SK-N-SH (cell line): ENCODE results near the gene PSMD3. TPM values are rescaled to one million over a fixed set of nuclear protein-coding genes. Genes with fewer than 3 reads are reported as not detected.

Experiments used
- CTCF ChIA-PET: fragments of 300-600, 350-600 bp; formaldehyde crosslinking; extraction: SDS; loops from one replicate; lab custom pipeline; 2021; lab: Yijun Ruan, JAX
- POLR2A ChIA-PET: fragments of 350-600 bp; sonication (Branson Sonifier 250); formaldehyde crosslinking; extraction: SDS; loops from one replicate; lab custom pipeline; 2020; ENCODE audit warnings: antibody characterized with exemption, inconsistent platforms; lab: Yijun Ruan, JAX
- DNase-seq: peaks from one replicate; pipeline ENCODE4 v3.0.0; 2012
- H2AFZ ChIP-seq: fragments of 200-600 bp; sonication (generic); 2 replicates; pipeline ENCODE4 v1.8.1; 2016; ENCODE audit warnings: antibody characterized with exemption, mild to moderate bottlenecking, low read depth
- H3F3A ChIP-seq: fragments of 200-600 bp; sonication (generic); replicated peaks from 2 replicates; pipeline ENCODE3; 2016; ENCODE audit warnings: antibody characterized with exemption, mild to moderate bottlenecking; ENCODE audit not compliant: insufficient read depth
- H3K27ac ChIP-seq, 2 experiments: fragments of 200-500 bp in 1 of 2; fragments of 200-600 bp in 1 of 2; sonication (Bioruptor generic) in 1 of 2; sonication (generic), shearing (Covaris generic) in 1 of 2; 2 replicates each; pipeline versions ENCODE4 v1.5.1 to v1.6.1; 2014 to 2016; ENCODE audit warnings: low read depth in 2 of 2, inconsistent platforms in 1 of 2, low read length in 1 of 2, mild to moderate bottlenecking in 1 of 2, mixed read lengths in 1 of 2
- H3K27me3 ChIP-seq: fragments of 200-600 bp; sonication (generic), shearing (Covaris generic); 2 replicates; pipeline ENCODE4 v1.6.1; 2016; ENCODE audit warnings: mixed run types; ENCODE audit not compliant: insufficient read depth
- H3K36me3 ChIP-seq, 2 experiments: fragments of 200-500 bp in 1 of 2; fragments of 200-600 bp in 1 of 2; sonication (Bioruptor generic) in 1 of 2; sonication (generic) in 1 of 2; replicated peaks in 1 of 2; 2 replicates each; pipeline versions ENCODE3 to v1.5.1; 2014 to 2016; ENCODE audit warnings: low read length in 1 of 2, mild to moderate bottlenecking in 1 of 2; ENCODE audit not compliant: insufficient read depth in 2 of 2, control insufficient read depth in 1 of 2
- H3K4me1 ChIP-seq, 2 experiments: fragments of 200-500 bp in 1 of 2; fragments of 200-600 bp in 1 of 2; sonication (Bioruptor generic) in 1 of 2; sonication (generic), shearing (Covaris generic) in 1 of 2; 2 replicates each; pipeline versions ENCODE4 v1.5.1 to v1.6.1; 2014 to 2016; ENCODE audit warnings: low read depth in 1 of 2, low read length in 1 of 2, mixed run types in 1 of 2; ENCODE audit not compliant: insufficient read depth in 2 of 2, control insufficient read depth in 1 of 2
- H3K4me2 ChIP-seq: fragments of 200-600 bp; sonication (generic), shearing (Covaris generic); 2 replicates; pipeline ENCODE4 v1.6.1; 2017; ENCODE audit warnings: mixed run types
- H3K4me3 ChIP-seq, 2 experiments: fragments of 200-500 bp in 1 of 2; fragments of 200-600 bp in 1 of 2; sonication (Bioruptor generic) in 1 of 2; sonication (generic), shearing (Covaris generic) in 1 of 2; 2 replicates each; pipeline versions ENCODE4 v1.5.1 to v1.8.1; 2014 to 2016; ENCODE audit warnings: low read depth in 2 of 2, inconsistent platforms in 1 of 2, low read length in 1 of 2, mild to moderate bottlenecking in 1 of 2, mixed read lengths in 1 of 2, moderate library complexity in 1 of 2
- H3K79me2 ChIP-seq: fragments of 200-600 bp; sonication (generic); 2 replicates; pipeline ENCODE4 v1.8.1; 2017; ENCODE audit warnings: mild to moderate bottlenecking; ENCODE audit not compliant: insufficient read depth
- H3K9ac ChIP-seq: fragments of 200-600 bp; sonication (generic); 2 replicates; pipeline ENCODE4 v1.6.1; 2017; ENCODE audit warnings: mixed run types
- H3K9me2 ChIP-seq: fragments of 200-600 bp; sonication (generic); 2 replicates; pipeline ENCODE4 v1.6.1; 2017; ENCODE audit warnings: mixed run types
- H3K9me3 ChIP-seq: fragments of 200-600 bp; sonication (generic); 2 replicates; pipeline ENCODE4 v1.6.1; 2017; ENCODE audit warnings: mixed run types, mild to moderate bottlenecking, moderate library complexity
- H4K20me1 ChIP-seq: fragments of 200-600 bp; sonication (generic); 2 replicates; pipeline ENCODE4 v1.6.1; 2017; ENCODE audit warnings: mild to moderate bottlenecking, mixed run types; ENCODE audit not compliant: insufficient read depth
- CHD2 ChIP-seq: fragments of 150-350 bp; IDR thresholded peaks from 2 replicates; pipeline ENCODE4 v1.6.1; 2018; ENCODE audit warnings: low read length; ENCODE audit not compliant: partially characterized antibody
- EP300 ChIP-seq, 2 experiments: IDR thresholded peaks; 2 replicates each; pipeline versions ENCODE4 v1.4.0 to v1.6.1; 2012; ENCODE audit warnings: borderline replicate concordance in 1 of 2, low read depth in 1 of 2, low read length in 1 of 2
- FOSL2 ChIP-seq: IDR thresholded peaks from 2 replicates; pipeline ENCODE4 v1.4.0; 2012; ENCODE audit warnings: low read depth, mild to moderate bottlenecking, moderate library complexity, borderline replicate concordance
- FOXJ3 ChIP-seq: sonication (generic); formaldehyde crosslinking; IDR thresholded peaks from 2 replicates; pipeline ENCODE4 v1.5.1; 2020; ENCODE audit warnings: mild to moderate bottlenecking, missing genetic modification reagents
- FOXM1 ChIP-seq: IDR thresholded peaks from 2 replicates; pipeline ENCODE4 v1.4.0; 2012; ENCODE audit warnings: low read depth, mild to moderate bottlenecking
- GABPA ChIP-seq: IDR thresholded peaks from 2 replicates; pipeline ENCODE4 v1.4.0; 2012; ENCODE audit warnings: low read depth, mild to moderate bottlenecking
- GATA2 ChIP-seq: sonication (generic); formaldehyde crosslinking; IDR thresholded peaks from 2 replicates; pipeline ENCODE4 v1.5.0; 2020; ENCODE audit warnings: mild to moderate bottlenecking, missing genetic modification reagents
- MEF2A ChIP-seq: IDR thresholded peaks from 2 replicates; pipeline ENCODE4 v1.4.0; 2012; ENCODE audit warnings: low read depth, borderline replicate concordance
- MXI1 ChIP-seq: IDR thresholded peaks from 2 replicates; pipeline ENCODE4 v1.6.1; 2012; ENCODE audit warnings: mild to moderate bottlenecking, low read depth, low read length, improper control_type of control experiment
- NRF1 ChIP-seq: IDR thresholded peaks from 2 replicates; pipeline ENCODE4 v1.6.1; 2012; ENCODE audit warnings: low read depth, mild to moderate bottlenecking, low read length
- PBX3 ChIP-seq: IDR thresholded peaks from 2 replicates; pipeline ENCODE4; 2012
- RAD21 ChIP-seq: IDR thresholded peaks from 2 replicates; pipeline ENCODE4 v1.6.1; 2012; ENCODE audit warnings: mild to moderate bottlenecking, low read length
- RCOR1 ChIP-seq: fragments of 150-350 bp; IDR thresholded peaks from 2 replicates; pipeline ENCODE4 v1.6.1; 2017; ENCODE audit warnings: antibody characterized with exemption, low read length
- RFX5 ChIP-seq: IDR thresholded peaks from 2 replicates; pipeline ENCODE4 v1.6.1; 2012; ENCODE audit warnings: mild to moderate bottlenecking, improper control_type of control experiment, low read length
- RXRA ChIP-seq: IDR thresholded peaks from 2 replicates; pipeline ENCODE4 v1.4.0; 2012; ENCODE audit warnings: low read depth, mild to moderate bottlenecking, borderline replicate concordance
- SMC3 ChIP-seq: IDR thresholded peaks from 2 replicates; pipeline ENCODE4 v1.6.1; 2012; ENCODE audit warnings: low read depth, low read length, improper control_type of control experiment
- TCF12 ChIP-seq: IDR thresholded peaks from 2 replicates; pipeline ENCODE4 v1.4.0; 2012
- TEAD4 ChIP-seq: IDR thresholded peaks from 2 replicates; pipeline ENCODE4 v1.4.0; 2012; ENCODE audit warnings: mild to moderate bottlenecking, borderline replicate concordance; ENCODE audit not compliant: insufficient read depth
- USF1 ChIP-seq: IDR thresholded peaks from 2 replicates; pipeline ENCODE4 v1.4.0; 2012; ENCODE audit warnings: low read depth, borderline replicate concordance
- USF2 ChIP-seq: fragments of 150-350 bp; IDR thresholded peaks from 2 replicates; pipeline ENCODE4 v1.6.1; 2017; ENCODE audit warnings: antibody characterized with exemption, low read length, low read depth, borderline replicate concordance
- YY1 ChIP-seq: IDR thresholded peaks from 2 replicates; pipeline ENCODE4 v1.4.0; 2012; ENCODE audit warnings: low read depth, mild to moderate bottlenecking
- ZBTB33 ChIP-seq: IDR thresholded peaks from 2 replicates; pipeline ENCODE4 v1.4.0; 2012; ENCODE audit warnings: low read depth, borderline replicate concordance
- WGBS: methylation state at CpG from one replicate; pipeline ENCODE4 v1.1.6; 2017; ENCODE audit warnings: low lambda C conversion rate; 5-methylcytosine and 5-hydroxymethylcytosine counted together
- polyA plus RNA-seq, 3 experiments: library from polyadenylated mRNA; depleted of rRNA; stranded (reverse); fragments of >200 nt; gene quantifications; 2 replicates each; pipeline ENCODE4 v1.2.3, GENCODE V29; 2012

Gene PSMD3
- polyA plus RNA-seq, 1 of the 3 experiments (the other 2 are of a cell fraction), result 104 TPM

- Histone ChIP-seq H3K79me2 (no peaks in the 10 kb centered on the region), H2AFZ (no peak overlapping the region), H3K9ac (no peak overlapping the region), H3K4me3 (no peak overlapping the region), H3K9me2 (no peaks in the 10 kb centered on the region), H4K20me1 (no peaks in the 10 kb centered on the region), H3K4me1 (no peaks in the 10 kb centered on the region), H3F3A (peaks cover 11% of the 10 kb centered on the region), H3K27me3 (no peaks in the 10 kb centered on the region), H3K4me2 (no peak overlapping the region), H3K36me3 (peaks cover 15 to 58% of the 10 kb centered on the region in 2 experiments), H3K9me3 (no peaks in the 10 kb centered on the region), H3K27ac (no peak overlapping the region)
- WGBS, result 97% methylated on average over 6 of the region's 6 CpGs
- ChIA-PET CTCF (interaction anchor here (0.6 to 1.6 kb wide), 4 partner anchors 9 to 117 kb away, joined by 3 to 5 read pairs (median 4); no protein-coding TSS in a partner anchor), POLR2A (interaction anchor here (0.6 kb wide), 1 partner anchor 180 kb away, joined by 3 read pairs; no protein-coding TSS in a partner anchor)
- TF ChIP-seq FOXJ3 (CRISPR knock-in tag), result no peak
- TF ChIP-seq RFX5, result no peak
- no peak for TF ChIP-seq EP300 (IDR thresholded peaks at IDR 0.05; ENCODE audit: borderline replicate concordance in 1 of 2, low read depth in 1 of 2, low read length in 1 of 2)
- no peak for TF ChIP-seq MXI1
- no peak for TF ChIP-seq USF1
- no peak for TF ChIP-seq PBX3
- no peak for TF ChIP-seq SMC3
- TF ChIP-seq CHD2, result no peak
- TF ChIP-seq TEAD4, result no peak
- TF ChIP-seq RAD21, result no peak
- TF ChIP-seq FOXM1, result no peak
- TF ChIP-seq USF2, result no peak
- TF ChIP-seq TCF12, result no peak
- no peak for TF ChIP-seq GATA2
- no peak for TF ChIP-seq FOSL2
- TF ChIP-seq MEF2A, result no peak
- no peak for TF ChIP-seq NRF1
- DNase-seq, result no peak
Measured at GRCh38 chr17:39995438-39995837, 14.8 kb downstream of the PSMD3 start.

GRCh38 chr17:39996162-39996561 is 15.6 kb downstream of the PSMD3 start:
- Histone ChIP-seq H3F3A (peaks cover 11% of the 10 kb centered on the region), H3K4me2 (no peak overlapping the region), H2AFZ (no peak overlapping the region), H3K4me1 (no peaks in the 10 kb centered on the region), H3K9me2 (no peaks in the 10 kb centered on the region), H3K9me3 (no peaks in the 10 kb centered on the region), H3K9ac (no peak overlapping the region), H3K27me3 (no peaks in the 10 kb centered on the region), H3K27ac (no peak overlapping the region), H3K4me3 (no peak overlapping the region), H3K79me2 (no peaks in the 10 kb centered on the region), H3K36me3 (peaks cover 11 to 52% of the 10 kb centered on the region in 2 experiments), H4K20me1 (no peaks in the 10 kb centered on the region)
- ChIA-PET CTCF (interaction anchor here (0.5 to 1.6 kb wide), 6 partner anchors 9 to 116 kb away, joined by 3 to 5 read pairs (median 4); no protein-coding TSS in a partner anchor), POLR2A (interaction anchor here (0.6 kb wide), 1 partner anchor 214 kb away, joined by 3 read pairs; no protein-coding TSS in a partner anchor)
- DNase-seq, result no peak
- WGBS, result 94% methylated on average over 3 of the region's 8 CpGs
- TF ChIP-seq NRF1 (no peak), FOXM1 (no peak), GABPA (no peak), EP300 (IDR thresholded peaks at IDR 0.05; ENCODE audit: borderline replicate concordance in 1 of 2, low read depth in 1 of 2, low read length in 1 of 2) (no peak), YY1 (no peak), USF1 (no peak), ZBTB33 (no peak), CHD2 (no peak), USF2 (no peak), RXRA (no peak), RAD21 (no peak), RCOR1 (no peak)
